Ovary (tissue), 9 donors: ENCODE data around the gene PRKG1. TPM values are rescaled to one million over a fixed set of nuclear protein-coding genes. Genes with fewer than 3 reads are reported as not detected.
"Not testable (repeated sequence)": the region's sequence is repeated elsewhere in the genome, so short reads cannot be mapped to it uniquely, and the experiment has no call there.

Experiments
- DNase-seq, 5 donors: peaks; one replicate each; pipeline ENCODE4 v3.0.0-alpha.2; 2019 to 2020
- H3K27ac ChIP-seq, 2 donors: fragments of 200-600 bp; one replicate each; pipeline versions ENCODE4 v1.5.1 to v1.8.0; 2019 to 2022
- H3K27me3 ChIP-seq: fragments of 200-600 bp; one replicate; pipeline ENCODE4 v1.8.0; 2022
- H3K36me3 ChIP-seq: fragments of 200-600 bp; sonication (generic); one replicate; pipeline ENCODE4 v1.5.1; 2019
- H3K4me1 ChIP-seq: one replicate; pipeline ENCODE4 v1.8.1; 2013; ENCODE audit warnings: mild to moderate bottlenecking, moderate library complexity; ENCODE audit not compliant: insufficient read depth
- H3K4me3 ChIP-seq: fragments of 200-600 bp; sonication (generic); one replicate; pipeline ENCODE4 v1.5.1; 2017
- H3K9me3 ChIP-seq, 2 donors: fragments of 200-600 bp in 1 of 2; sonication (generic) in 1 of 2; one replicate each; pipeline versions ENCODE4 v1.5.1 to v1.8.1; 2013 to 2019; ENCODE audit warnings: mild to moderate bottlenecking in 1 of 2, moderate library complexity in 1 of 2
- CTCF ChIP-seq, 3 donors: fragments of 450-650 bp in 2 of 3; fragments of 200-600 bp in 1 of 3; IDR thresholded peaks; one replicate each; pipeline versions ENCODE4 v1.5.1 to v1.8.0; 2016 to 2022; ENCODE audit warnings: antibody characterized with exemption in 3 of 3, mild to moderate bottlenecking in 1 of 3
- EP300 ChIP-seq: sonication (generic); formaldehyde crosslinking; IDR thresholded peaks from one replicate; pipeline ENCODE4 v1.6.1; 2017; ENCODE audit warnings: antibody characterized with exemption
- POLR2A ChIP-seq: fragments of 450-650 bp; IDR thresholded peaks from one replicate; pipeline ENCODE4 v1.6.1; 2017; ENCODE audit warnings: antibody characterized with exemption, mild to moderate bottlenecking, moderate library complexity
- WGBS, 3 donors: extraction: QIAGEN DNeasy Blood & Tissue Kit in 1 of 3; methylation state at CpG; one replicate each; pipeline versions ENCODE4 v1.1.5 to v1.1.7; 2013 to 2017; 5-methylcytosine and 5-hydroxymethylcytosine counted together
- intact Hi-C, 4 donors: fragments of 100-400 bp; cut with DNase I; formaldehyde crosslinking; loops; one replicate each; pipeline versions ENCODE4 v1.11.0 to v1.15.1; 2022 to 2023
- polyA plus RNA-seq, 2 donors: library from polyadenylated mRNA; stranded (reverse); fragments of 200-250 nt in 1 of 2; fragments of 350-450 nt in 1 of 2; fragmentation: Illumina TruSeq in 1 of 2; extraction: RNeasy Lipid Tissue Mini Kit (QIAGEN cat#74804) in 1 of 2; gene quantifications; one replicate each; pipeline ENCODE4 v1.2.3, GENCODE V29; 2013 to 2014
- total RNA-seq, 7 donors: library from RNA; depleted of rRNA in 2 of 7; stranded (reverse); fragments of >200 nt in 2 of 7; fragmentation: NEBNext Ultra II Directional in 3 of 7; extraction: Animal tissue kit (Norgen Biotek cat#: 25700) in 3 of 7; gene quantifications; one replicate each; pipeline versions ENCODE4 v1.1.0 to v1.2.4, GENCODE V29; 2016 to 2023
- donor health status: DM: no; HTN: no; CAD: no; lungs with moderate emphysema.
- donor health status: DM: no; HTN: no; CAD: no.
- donor health status: Bipolar disorder and iron deficiency.
- donor health status: DM: yes; HTN: yes; CAD: no.
- donor health status: DM: no; HTN: no; CAD: no.
- donor health status: DM: yes; HTN: yes; CAD: no.

PRKG1 gene
- total and polyA plus RNA-seq, 9 donors, result 2.8 to 21.1 (median 15.7) TPM

DNA sequence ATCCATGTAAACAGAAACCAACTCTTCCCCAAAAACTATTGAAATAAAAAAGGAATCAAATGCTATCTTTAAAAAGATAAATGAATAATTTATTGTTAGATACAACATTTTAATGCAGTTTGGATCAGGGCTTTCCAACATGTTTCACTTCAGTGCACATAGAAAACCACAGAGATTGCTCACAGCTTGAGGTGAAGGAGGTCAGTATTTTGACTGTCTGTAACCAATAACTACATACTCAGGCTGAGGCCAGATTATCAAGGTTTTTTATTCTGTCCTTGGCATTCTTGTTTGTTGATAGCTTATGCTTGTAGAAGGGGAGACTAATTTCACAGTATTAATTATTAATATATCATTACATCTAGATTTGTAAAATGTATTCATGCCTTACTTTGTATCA is 195.5 kb downstream of the PRKG1 start:
- H3K27me3 ChIP-seq, result no peaks in the 10 kb centered on the region
- no peaks in the 10 kb centered on the region for H3K9me3 ChIP-seq
- H3K27ac ChIP-seq, result no peak overlapping the region
- DNase-seq, result no peak
- TF ChIP-seq POLR2A (no peak), CTCF (IDR thresholded peaks at IDR 0.05) (no peak)
- no peak overlapping the region for H3K4me3 ChIP-seq
- intact Hi-C loops, result no loop called here
- no peaks in the 10 kb centered on the region for H3K36me3 ChIP-seq
- no peaks in the 10 kb centered on the region for H3K4me1 ChIP-seq

DNA sequence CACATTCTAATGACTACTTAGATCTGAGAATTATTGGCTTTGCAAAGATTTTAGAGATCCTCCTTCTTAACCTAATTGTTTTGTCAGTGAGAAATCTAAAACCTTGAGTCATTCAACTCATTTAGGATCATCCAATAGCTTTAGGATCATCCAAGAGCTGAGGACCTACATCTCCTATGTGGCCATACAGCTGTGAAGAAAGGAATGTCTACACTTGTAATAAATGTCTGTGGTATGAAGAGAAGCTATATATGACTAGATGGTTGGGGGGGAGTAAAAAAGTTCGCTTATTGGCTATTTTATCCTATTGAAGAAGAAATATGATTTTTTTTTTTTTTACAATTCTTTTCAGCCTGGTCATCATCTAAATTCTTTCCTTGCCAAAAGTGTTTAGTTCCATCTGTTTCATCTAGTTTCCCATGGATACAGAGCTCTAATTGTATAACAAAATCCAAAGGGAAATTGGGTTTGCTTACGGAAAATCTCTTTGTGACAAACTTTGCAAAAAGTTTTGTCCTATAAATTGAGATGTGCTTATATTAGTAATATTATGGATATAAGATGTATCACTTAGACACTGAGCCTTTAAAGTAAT is 196.7 kb downstream of the PRKG1 start:
- H3K4me3 ChIP-seq, result no peak overlapping the region
- DNase-seq, result no peak
- TF ChIP-seq CTCF (IDR thresholded peaks at IDR 0.05) (no peak), EP300 (no peak), POLR2A (no peak)
- no peak overlapping the region for H3K27ac ChIP-seq
- no peaks in the 10 kb centered on the region for H3K36me3 ChIP-seq
- H3K9me3 ChIP-seq, result no peaks in the 10 kb centered on the region
- H3K27me3 ChIP-seq, result no peaks in the 10 kb centered on the region
- no peaks in the 10 kb centered on the region for H3K4me1 ChIP-seq
- intact Hi-C loops, result no loop called here
- WGBS, 3 donors, result 93 to 95% (median 94%) methylated on average over 2 of the region's 2 CpGs

DNA sequence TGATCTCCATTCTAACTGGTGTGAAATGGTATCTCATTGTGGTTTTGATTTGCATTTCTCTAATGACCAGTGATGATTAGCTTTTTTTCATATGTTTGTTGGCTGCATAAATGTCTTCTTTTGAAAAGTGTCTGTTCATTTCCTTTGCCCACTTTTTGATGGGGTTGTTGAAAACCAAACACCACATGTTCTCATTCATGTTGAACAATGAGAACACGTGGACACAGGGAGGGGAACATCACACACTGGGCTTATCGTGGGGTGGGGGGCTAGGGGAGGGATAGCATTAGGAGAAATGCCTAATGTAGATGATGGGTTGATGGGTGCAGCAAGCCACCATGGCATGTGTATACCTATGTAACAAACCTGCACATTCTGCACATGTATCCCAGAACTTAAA is 197.8 kb downstream of the PRKG1 start:
- intact Hi-C loops, H3K9me3 ChIP-seq, H3K4me3 ChIP-seq, DNase-seq, H3K36me3 ChIP-seq, H3K4me1 ChIP-seq, H3K27me3 ChIP-seq, H3K27ac ChIP-seq: not testable (repeated sequence)
- 51 to 67% (median 51%) methylated on average over 2 of the region's 2 CpGs for WGBS, 3 donors

DNA sequence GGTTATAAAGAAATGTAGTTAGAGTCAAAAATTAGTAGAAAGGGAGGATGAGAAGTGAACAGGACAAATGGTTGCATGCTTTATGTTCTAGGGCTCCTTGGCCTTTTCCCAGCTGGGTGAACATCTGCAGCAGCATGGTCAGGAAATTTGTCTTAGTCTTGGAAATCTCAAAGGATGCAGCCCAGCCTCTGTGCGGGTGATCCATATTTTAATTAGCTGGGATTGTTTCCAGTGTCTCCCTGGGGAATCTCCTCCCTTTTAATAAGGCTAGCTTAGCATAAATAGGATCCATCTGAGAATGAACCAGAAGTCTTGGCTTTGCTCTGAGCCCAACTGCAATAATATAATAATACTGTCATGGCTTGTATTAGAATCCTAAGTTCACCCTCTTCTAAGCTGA is 198.3 kb downstream of the PRKG1 start:
- intact Hi-C loops, result no loop called here
- Histone ChIP-seq H3K4me3 (no peak overlapping the region), H3K4me1 (no peaks in the 10 kb centered on the region), H3K27ac (no peak overlapping the region), H3K9me3 (no peaks in the 10 kb centered on the region), H3K36me3 (no peaks in the 10 kb centered on the region), H3K27me3 (no peaks in the 10 kb centered on the region)
- no peak for DNase-seq
- no peak for TF ChIP-seq POLR2A
- no peak for TF ChIP-seq EP300
- no peak for TF ChIP-seq CTCF (IDR thresholded peaks at IDR 0.05)
- 12 to 22% (median 12%) methylated on average over 1 of the region's 1 CpG for WGBS, 3 donors

- no peaks in the 10 kb centered on the region for H3K4me1 ChIP-seq
- no peaks in the 10 kb centered on the region for H3K9me3 ChIP-seq
- DNase-seq, result no peak
- H3K27ac ChIP-seq, result no peak overlapping the region
- no peaks in the 10 kb centered on the region for H3K36me3 ChIP-seq
- 86 to 90% (median 88%) methylated on average over 5 of the region's 5 CpGs for WGBS, 3 donors
- no peaks in the 10 kb centered on the region for H3K27me3 ChIP-seq
- TF ChIP-seq CTCF (IDR thresholded peaks at IDR 0.05), result no peak
- no peak for TF ChIP-seq POLR2A
- TF ChIP-seq EP300, result no peak
- no peak overlapping the region for H3K4me3 ChIP-seq
- intact Hi-C loops, result no loop called here
Measured at GRCh38 chr10:51273574-51273973, 199.3 kb downstream of the PRKG1 start.

DNA sequence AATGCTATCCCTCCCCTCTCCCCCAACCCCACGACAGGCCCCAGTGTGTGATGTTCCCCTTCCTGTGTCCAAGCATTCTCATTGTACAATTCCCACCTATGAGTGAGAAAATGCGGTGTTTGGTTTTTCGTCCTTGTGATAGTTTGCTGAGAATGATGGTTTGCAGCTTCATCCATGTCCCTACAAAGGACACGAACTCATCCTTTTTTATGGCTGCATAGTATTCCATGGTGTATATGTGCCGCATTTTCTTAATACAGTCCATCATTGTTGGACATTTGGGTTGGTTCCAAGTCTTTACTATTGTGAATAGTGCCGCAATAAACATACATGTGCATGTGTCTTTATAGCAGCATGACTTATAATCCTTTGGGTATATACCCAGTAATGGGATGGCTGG is 201.8 kb downstream of the PRKG1 start:
- H3K4me1 ChIP-seq, intact Hi-C loops, H3K27me3 ChIP-seq, H3K4me3 ChIP-seq, H3K9me3 ChIP-seq, H3K27ac ChIP-seq, DNase-seq, H3K36me3 ChIP-seq: not testable (repeated sequence)
- 92 to 96% (median 92%) methylated on average over 6 of the region's 6 CpGs for WGBS, 3 donors

GRCh38 chr10:51281387-51281786 is 207.1 kb downstream of the PRKG1 start:
- 83 to 90% (median 85%) methylated on average over 5 of the region's 5 CpGs for WGBS, 3 donors

More at GRCh38 chr10:51281387-51281786, 207.1 kb downstream of the PRKG1 start:
- H3K4me1 ChIP-seq, H3K27me3 ChIP-seq, H3K4me3 ChIP-seq, DNase-seq, H3K9me3 ChIP-seq, intact Hi-C loops, H3K36me3 ChIP-seq, H3K27ac ChIP-seq: not testable (repeated sequence)
